ENCODE measurements around the gene GSN. TPM values are rescaled to one million over a fixed set of nuclear protein-coding genes. Genes with fewer than 3 reads are reported as not detected.

GSN gene
- total RNA-seq = 2.9 and 4.5 TPM in 2 replicates

GRCh38 chr9:121267689-121268597, at the start of gene GSN:
Gene GSN (plus strand): TSS chr9:121268162. CDS start chr9:121301972, 33,810 bp downstream.
- intact Hi-C loops (cut with micrococcal nuclease) = loop anchor here (5.0 kb wide), 1 partner anchor 66 kb away; the partner anchor contains the start of gene RAB14

- intact Hi-C loops (cut with micrococcal nuclease) = no loop called here
Observed at GRCh38 chr9:121218357-121219027, 49.5 kb upstream of the GSN start.

DNA sequence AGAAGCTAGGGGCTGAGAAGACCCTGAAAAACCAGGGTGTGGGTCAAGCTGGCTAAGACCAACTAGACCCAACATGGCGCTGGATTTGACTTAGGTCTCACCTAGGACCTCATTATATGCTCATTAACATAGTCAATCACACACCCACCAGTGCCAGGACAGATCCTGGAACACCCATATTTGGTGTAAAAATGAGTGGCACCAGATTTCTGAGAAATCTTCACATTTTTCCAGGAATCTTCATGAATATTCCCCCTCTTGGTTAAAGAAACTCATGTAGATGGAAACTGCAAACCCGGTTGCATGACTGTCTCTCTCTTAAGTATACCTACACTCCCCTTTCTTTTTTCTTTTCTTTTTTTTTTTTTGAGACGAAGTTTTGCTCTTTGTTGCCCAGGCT, 48.4 kb upstream of the GSN start:
- intact Hi-C loops (cut with micrococcal nuclease) = no loop called here

GRCh38 chr9:121220996-121221663, 46.8 kb upstream of the GSN start:
- intact Hi-C loops (cut with micrococcal nuclease) = no loop called here

- intact Hi-C loops (cut with micrococcal nuclease) = loop anchor here (2.0 kb wide), 1 partner anchor 57 kb away; no protein-coding TSS in a partner anchor
Observed at GRCh38 chr9:121221664-121222055, 46.3 kb upstream of the GSN start.

GRCh38 chr9:121222524-121223171, 45.3 kb upstream of the GSN start:
- intact Hi-C loops (cut with micrococcal nuclease) = loop anchor here (2.0 kb wide), 1 partner anchor 56 kb away; no protein-coding TSS in a partner anchor

DNA sequence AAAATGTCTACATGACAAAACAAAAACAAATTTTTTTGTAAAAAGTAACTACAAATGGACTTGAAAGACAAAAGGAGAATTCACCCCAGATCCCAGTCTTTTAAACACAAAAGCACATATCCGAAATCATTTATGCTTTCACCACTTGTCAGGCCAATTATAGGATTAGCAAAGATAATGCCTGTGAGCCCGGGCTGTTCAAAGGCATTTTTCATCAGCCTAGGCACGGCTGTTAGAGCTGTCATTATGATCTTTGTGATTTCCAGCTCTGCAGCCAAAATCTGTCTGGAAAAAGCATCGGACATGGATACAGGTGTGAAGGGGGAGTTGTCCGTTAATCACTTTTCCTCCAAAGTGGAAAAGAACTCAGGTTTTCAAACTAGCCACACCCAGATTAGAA, 42.7 kb upstream of the GSN start:
- intact Hi-C loops (cut with micrococcal nuclease) = no loop called here

- intact Hi-C loops (cut with micrococcal nuclease) = no loop called here
Observed at GRCh38 chr9:121226175-121226574, 41.8 kb upstream of the GSN start.

DNA sequence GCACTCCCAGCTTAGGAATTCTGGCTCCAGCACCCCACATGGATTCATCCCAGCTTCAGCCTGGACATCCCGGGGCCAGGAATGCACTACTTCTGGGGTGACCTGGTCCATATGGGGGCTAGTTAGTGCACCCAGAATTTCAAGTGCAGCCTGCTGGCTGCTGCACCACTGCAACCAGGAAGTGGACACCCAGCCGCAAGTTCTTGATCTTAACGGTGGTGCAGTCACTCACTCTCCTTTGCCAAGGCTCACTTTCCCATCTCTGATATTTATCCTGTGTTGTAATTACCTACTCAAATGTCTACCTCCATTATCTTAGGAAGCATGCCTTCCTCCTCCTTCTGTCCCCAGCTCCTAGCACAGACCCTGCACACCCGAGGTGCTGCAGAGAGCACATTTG, 40.1 kb upstream of the GSN start:
- intact Hi-C loops (cut with micrococcal nuclease) = no loop called here

DNA sequence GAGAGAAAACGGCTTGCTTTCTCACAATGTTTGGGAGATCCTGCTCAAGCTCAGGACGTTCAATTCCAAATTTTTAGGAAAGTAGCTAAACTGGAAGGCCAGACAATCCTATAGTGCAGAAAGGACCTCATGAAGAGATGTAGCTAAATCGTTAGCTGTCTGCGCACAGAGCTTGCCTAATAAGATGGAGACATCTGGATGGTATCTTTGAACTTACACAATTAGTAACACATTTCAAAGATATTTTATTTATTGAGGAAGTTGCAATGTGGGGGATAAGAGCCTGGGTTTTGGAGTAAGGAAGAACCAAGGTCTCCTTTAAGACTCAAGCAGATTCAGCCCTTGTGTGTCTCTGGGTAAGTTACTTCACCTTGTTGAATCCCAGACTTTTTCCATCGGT, 37.7 kb upstream of the GSN start:
- intact Hi-C loops (cut with micrococcal nuclease) = no loop called here

GRCh38 chr9:121232251-121232650, 35.7 kb upstream of the GSN start:
- intact Hi-C loops (cut with micrococcal nuclease) = no loop called here

GRCh38 chr9:121233906-121234831, 33.8 kb upstream of the GSN start:
- intact Hi-C loops (cut with micrococcal nuclease) = no loop called here

DNA sequence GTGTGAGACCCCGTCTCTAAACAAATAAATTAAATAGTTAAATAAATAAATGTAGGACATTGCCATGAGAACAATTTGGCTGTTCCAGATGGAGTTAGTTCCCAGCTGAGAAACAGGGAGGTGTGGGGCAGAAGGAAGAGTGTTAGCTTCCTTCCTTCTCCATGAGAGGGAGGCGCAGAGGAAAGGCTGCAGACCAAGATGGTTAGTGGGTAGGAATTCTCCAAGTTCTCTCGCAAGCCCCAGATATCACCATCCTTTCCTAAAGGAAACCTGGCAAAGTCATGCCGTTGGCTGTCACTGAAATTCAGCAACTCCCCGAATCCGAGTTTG, 33.2 kb upstream of the GSN start:
- intact Hi-C loops (cut with micrococcal nuclease) = no loop called here

DNA sequence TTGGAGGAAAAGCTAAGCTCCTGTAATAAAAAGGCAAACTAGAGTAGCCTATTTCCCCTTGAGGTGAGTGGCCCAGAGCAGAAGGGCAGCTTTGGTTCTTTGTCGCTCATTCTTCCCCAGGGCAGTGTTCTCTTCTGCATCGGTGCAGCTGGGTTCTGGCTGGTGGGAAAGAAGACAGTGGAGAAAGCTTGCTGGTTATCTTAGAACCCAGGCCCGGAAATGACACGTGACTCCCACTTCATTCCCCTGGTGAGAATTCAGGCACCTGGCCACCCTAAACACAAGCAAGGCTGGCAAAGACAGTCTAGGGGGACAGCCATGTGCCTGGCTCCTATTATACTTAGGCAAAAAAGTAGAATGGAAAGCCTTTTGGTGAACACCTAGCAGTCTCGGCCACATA, 32.5 kb upstream of the GSN start:
- intact Hi-C loops (cut with micrococcal nuclease) = no loop called here

GRCh38 chr9:121237916-121238315, 30.0 kb upstream of the GSN start:
- intact Hi-C loops (cut with micrococcal nuclease) = no loop called here

GRCh38 chr9:121239071-121239470, 28.9 kb upstream of the GSN start:
- intact Hi-C loops (cut with micrococcal nuclease) = no loop called here

DNA sequence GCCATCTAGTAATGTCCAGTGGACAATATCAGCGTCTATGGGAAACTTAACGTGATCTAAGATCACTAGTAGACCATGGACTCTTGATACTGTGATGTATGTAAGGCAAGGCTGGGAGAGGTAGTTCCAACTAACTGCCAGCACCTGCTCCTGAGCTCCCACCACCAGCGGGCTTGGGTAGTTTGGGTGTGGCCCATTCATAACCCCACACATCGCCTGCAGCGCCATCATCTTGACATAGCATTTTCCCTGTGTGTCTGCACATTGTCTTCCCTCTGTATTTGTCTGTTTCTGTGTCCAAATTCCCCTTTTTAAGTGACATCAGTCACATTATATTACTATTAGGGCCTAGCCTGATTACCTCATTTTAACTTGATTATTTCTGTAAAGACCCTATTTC, 28.1 kb upstream of the GSN start:
- intact Hi-C loops (cut with micrococcal nuclease) = no loop called here

DNA sequence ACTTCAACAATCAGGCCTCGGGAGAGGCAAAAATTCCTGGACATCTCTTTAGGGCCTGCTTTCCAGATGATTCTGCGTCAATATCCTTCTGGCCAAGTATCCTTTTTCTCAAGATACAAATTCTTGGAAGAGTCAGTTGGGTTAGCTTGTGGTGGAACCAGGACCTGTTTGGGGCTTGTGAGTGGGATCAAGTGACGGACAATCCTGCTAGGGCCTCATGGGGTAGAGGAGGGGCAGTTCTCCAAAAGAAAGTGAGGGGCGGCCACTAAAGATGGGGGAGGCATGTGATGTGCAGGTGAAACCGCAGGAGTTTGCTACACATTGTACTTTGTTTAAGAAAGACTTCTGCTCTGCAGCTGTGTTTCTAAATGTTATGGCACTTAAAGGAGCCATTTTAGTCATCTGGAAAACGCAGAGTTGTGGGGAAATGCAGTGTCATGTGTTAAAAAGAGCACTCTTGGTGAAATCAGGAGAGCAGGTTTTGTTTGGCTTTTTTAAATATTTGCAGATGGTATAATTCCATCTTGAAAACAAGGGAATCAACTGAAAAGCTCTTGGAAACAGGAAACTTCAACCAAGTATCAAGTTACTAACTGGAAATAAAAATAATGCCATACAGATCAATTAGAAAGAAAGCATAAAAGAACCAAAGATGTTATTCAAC, 27.4 kb upstream of the GSN start:
- intact Hi-C loops (cut with micrococcal nuclease) = no loop called here

DNA sequence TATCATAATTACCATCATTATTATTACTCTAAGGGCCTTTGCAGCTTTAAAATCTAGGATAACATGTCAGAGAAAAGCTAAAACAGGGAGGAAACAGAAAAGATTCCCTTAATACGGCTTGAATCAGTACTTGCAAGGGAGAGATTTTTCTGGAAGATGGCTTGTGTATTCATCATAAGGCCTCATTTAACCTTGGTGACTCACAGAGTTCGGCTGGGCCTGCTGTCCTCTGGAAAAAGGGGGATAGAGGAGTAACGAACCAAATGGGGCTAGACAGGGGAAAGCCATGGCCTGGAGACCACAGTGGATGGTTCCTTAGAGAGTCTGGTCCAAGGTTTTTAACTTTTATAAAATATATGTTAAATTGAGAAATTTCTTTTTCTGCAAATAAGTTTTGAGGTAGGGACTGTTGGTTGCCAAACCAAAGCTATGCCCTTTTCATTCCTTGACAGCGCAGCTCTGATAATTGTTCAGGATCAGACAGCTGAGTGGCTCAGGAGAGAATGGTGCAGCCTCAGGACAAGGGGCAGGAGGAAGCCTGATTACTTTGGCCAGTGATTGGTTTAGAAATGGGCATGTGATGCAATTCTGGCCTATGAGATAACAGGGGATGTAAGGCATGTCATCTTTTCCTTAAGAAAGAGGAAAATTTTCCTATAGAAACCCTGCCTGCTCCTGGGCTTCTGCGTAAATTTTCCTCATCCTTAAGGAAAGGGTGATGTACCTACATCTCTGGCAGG, 25.6 kb upstream of the GSN start:
- intact Hi-C loops (cut with micrococcal nuclease) = no loop called here

All from T-helper 1 cell treated with Interleukin-12 subunit alpha and Interleukin-12 subunit beta and Interleukin-4 antibody, amounts not matched to agents 30 ng/mL and 1 ng/mL, for 36 hours (primary cell).